ENCODE results near the gene TRAFD1.

GRCh38 chr12:112153893-112154219 lies 28.5 kb downstream of the TRAFD1 start:
- TF ChIP-seq, protein P1, sequence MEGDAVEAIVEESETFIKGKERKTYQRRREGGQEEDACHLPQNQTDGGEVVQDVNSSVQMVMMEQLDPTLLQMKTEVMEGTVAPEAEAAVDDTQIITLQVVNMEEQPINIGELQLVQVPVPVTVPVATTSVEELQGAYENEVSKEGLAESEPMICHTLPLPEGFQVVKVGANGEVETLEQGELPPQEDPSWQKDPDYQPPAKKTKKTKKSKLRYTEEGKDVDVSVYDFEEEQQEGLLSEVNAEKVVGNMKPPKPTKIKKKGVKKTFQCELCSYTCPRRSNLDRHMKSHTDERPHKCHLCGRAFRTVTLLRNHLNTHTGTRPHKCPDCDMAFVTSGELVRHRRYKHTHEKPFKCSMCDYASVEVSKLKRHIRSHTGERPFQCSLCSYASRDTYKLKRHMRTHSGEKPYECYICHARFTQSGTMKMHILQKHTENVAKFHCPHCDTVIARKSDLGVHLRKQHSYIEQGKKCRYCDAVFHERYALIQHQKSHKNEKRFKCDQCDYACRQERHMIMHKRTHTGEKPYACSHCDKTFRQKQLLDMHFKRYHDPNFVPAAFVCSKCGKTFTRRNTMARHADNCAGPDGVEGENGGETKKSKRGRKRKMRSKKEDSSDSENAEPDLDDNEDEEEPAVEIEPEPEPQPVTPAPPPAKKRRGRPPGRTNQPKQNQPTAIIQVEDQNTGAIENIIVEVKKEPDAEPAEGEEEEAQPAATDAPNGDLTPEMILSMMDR (IDR thresholded peaks at IDR 0.05) = no peak
- TF ChIP-seq POLR2A (IDR thresholded peaks at IDR 0.05) = no peak
